Ovary (tissue), 9 donors: ENCODE measurements around the gene CAPN15. TPM values are rescaled to one million over a fixed set of nuclear protein-coding genes. Genes with fewer than 3 reads are reported as not detected.
A peak's percentile ranks its signal among the peaks of the same experiment; 100 is the strongest.

Source experiments
- DNase-seq, 5 donors: peaks; one replicate each; pipeline ENCODE4 v3.0.0-alpha.2; 2019 to 2020
- H3K27ac ChIP-seq, 2 donors: fragments of 200-600 bp; one replicate each; pipeline versions ENCODE4 v1.5.1 to v1.8.0; 2019 to 2022
- H3K27me3 ChIP-seq: fragments of 200-600 bp; one replicate; pipeline ENCODE4 v1.8.0; 2022
- H3K36me3 ChIP-seq: fragments of 200-600 bp; sonication (generic); one replicate; pipeline ENCODE4 v1.5.1; 2019
- H3K4me1 ChIP-seq: one replicate; pipeline ENCODE4 v1.8.1; 2013; ENCODE audit warnings: mild to moderate bottlenecking, moderate library complexity; ENCODE audit not compliant: insufficient read depth
- H3K4me3 ChIP-seq: fragments of 200-600 bp; sonication (generic); one replicate; pipeline ENCODE4 v1.5.1; 2017
- H3K9me3 ChIP-seq, 2 donors: fragments of 200-600 bp in 1 of 2; sonication (generic) in 1 of 2; one replicate each; pipeline versions ENCODE4 v1.5.1 to v1.8.1; 2013 to 2019; ENCODE audit warnings: mild to moderate bottlenecking in 1 of 2, moderate library complexity in 1 of 2
- EP300 ChIP-seq: sonication (generic); formaldehyde crosslinking; IDR thresholded peaks from one replicate; pipeline ENCODE4 v1.6.1; 2017; ENCODE audit warnings: antibody characterized with exemption
- POLR2A ChIP-seq: fragments of 450-650 bp; IDR thresholded peaks from one replicate; pipeline ENCODE4 v1.6.1; 2017; ENCODE audit warnings: antibody characterized with exemption, mild to moderate bottlenecking, moderate library complexity
- WGBS, 3 donors: extraction: QIAGEN DNeasy Blood & Tissue Kit in 1 of 3; methylation state at CpG; one replicate each; pipeline versions ENCODE4 v1.1.5 to v1.1.7; 2013 to 2017; 5-methylcytosine and 5-hydroxymethylcytosine counted together
- intact Hi-C, 4 donors: fragments of 100-400 bp; cut with DNase I; formaldehyde crosslinking; loops; one replicate each; pipeline versions ENCODE4 v1.11.0 to v1.15.1; 2022 to 2023
- polyA plus RNA-seq, 2 donors: library from polyadenylated mRNA; stranded (reverse); fragments of 200-250 nt in 1 of 2; fragments of 350-450 nt in 1 of 2; fragmentation: Illumina TruSeq in 1 of 2; extraction: RNeasy Lipid Tissue Mini Kit (QIAGEN cat#74804) in 1 of 2; gene quantifications; one replicate each; pipeline ENCODE4 v1.2.3, GENCODE V29; 2013 to 2014
- total RNA-seq, 7 donors: library from RNA; depleted of rRNA in 2 of 7; stranded (reverse); fragments of >200 nt in 2 of 7; fragmentation: NEBNext Ultra II Directional in 3 of 7; extraction: Animal tissue kit (Norgen Biotek cat#: 25700) in 3 of 7; gene quantifications; one replicate each; pipeline versions ENCODE4 v1.1.0 to v1.2.4, GENCODE V29; 2016 to 2023
- TF ChIP-seq, protein P1 (sequence below), 3 donors: fragments of 450-650 bp in 2 of 3; fragments of 200-600 bp in 1 of 3; IDR thresholded peaks; one replicate each; pipeline versions ENCODE4 v1.5.1 to v1.8.0; 2016 to 2022; ENCODE audit warnings: antibody characterized with exemption in 3 of 3, mild to moderate bottlenecking in 1 of 3
- donor health status: DM: no; HTN: no; CAD: no; lungs with moderate emphysema.
- donor health status: DM: no; HTN: no; CAD: no.
- donor health status: Bipolar disorder and iron deficiency.
- donor health status: DM: yes; HTN: yes; CAD: no.
- donor health status: DM: no; HTN: no; CAD: no.
- donor health status: DM: yes; HTN: yes; CAD: no.

CAPN15 gene
- total and polyA plus RNA-seq, 9 donors, result 1.6 to 38.9 (median 25.0) TPM

GRCh38 chr16:543301-544164 lies 16.0 kb downstream of the CAPN15 start:
- H3K27me3 ChIP-seq, result no peaks in the 10 kb centered on the region
- H3K4me1 ChIP-seq, result peaks cover 3% of the 10 kb centered on the region
- no peak overlapping the region for H3K27ac ChIP-seq
- intact Hi-C loops, result loop anchor here in 2 of 4 donors (10.0 kb wide), 1 partner anchor 121 kb away; the partner anchor contains the start of gene RHOT2 (in 2 of the 2)
- no peak for DNase-seq
- WGBS, 3 donors, result 86 to 93% (median 88%) methylated on average over 40 to 51 of the region's 51 CpGs
- no peaks in the 10 kb centered on the region for H3K36me3 ChIP-seq
- no peak overlapping the region for H3K4me3 ChIP-seq
- no peaks in the 10 kb centered on the region for H3K9me3 ChIP-seq
- no peak for TF ChIP-seq EP300
- TF ChIP-seq POLR2A, result no peak
- TF ChIP-seq, protein P1, sequence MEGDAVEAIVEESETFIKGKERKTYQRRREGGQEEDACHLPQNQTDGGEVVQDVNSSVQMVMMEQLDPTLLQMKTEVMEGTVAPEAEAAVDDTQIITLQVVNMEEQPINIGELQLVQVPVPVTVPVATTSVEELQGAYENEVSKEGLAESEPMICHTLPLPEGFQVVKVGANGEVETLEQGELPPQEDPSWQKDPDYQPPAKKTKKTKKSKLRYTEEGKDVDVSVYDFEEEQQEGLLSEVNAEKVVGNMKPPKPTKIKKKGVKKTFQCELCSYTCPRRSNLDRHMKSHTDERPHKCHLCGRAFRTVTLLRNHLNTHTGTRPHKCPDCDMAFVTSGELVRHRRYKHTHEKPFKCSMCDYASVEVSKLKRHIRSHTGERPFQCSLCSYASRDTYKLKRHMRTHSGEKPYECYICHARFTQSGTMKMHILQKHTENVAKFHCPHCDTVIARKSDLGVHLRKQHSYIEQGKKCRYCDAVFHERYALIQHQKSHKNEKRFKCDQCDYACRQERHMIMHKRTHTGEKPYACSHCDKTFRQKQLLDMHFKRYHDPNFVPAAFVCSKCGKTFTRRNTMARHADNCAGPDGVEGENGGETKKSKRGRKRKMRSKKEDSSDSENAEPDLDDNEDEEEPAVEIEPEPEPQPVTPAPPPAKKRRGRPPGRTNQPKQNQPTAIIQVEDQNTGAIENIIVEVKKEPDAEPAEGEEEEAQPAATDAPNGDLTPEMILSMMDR (IDR thresholded peaks at IDR 0.05), result no peak

GRCh38 chr16:544517-544916 lies 17.0 kb downstream of the CAPN15 start:
- H3K36me3 ChIP-seq, result no peaks in the 10 kb centered on the region
- WGBS, 3 donors, result 70 to 86% (median 79%) methylated on average over 46 of the region's 46 CpGs

GRCh38 chr16:546909-547770 lies 19.6 kb downstream of the CAPN15 start:
- peak; percentile 88 to 95 (median 91) for DNase-seq
- TF ChIP-seq EP300, result no peak
- TF ChIP-seq, protein P1 (IDR thresholded peaks at IDR 0.05), result peak; percentile 54 to 80 (median 79)
- Histone ChIP-seq H3K27me3 (no peaks in the 10 kb centered on the region), H3K9me3 (no peaks in the 10 kb centered on the region), H3K36me3 (no peaks in the 10 kb centered on the region), H3K4me1 (peaks cover 3% of the 10 kb centered on the region), H3K27ac (no peak overlapping the region), H3K4me3 (peak overlapping the region; percentile 12)
- WGBS, 3 donors, result 41 to 57% (median 42%) methylated on average over 59 to 60 of the region's 60 CpGs
- intact Hi-C loops, result loop anchor here in 2 of 4 donors (10.0 kb wide), 1 partner anchor 118 kb away; the partner anchor contains the start of gene RHOT2 (in 2 of the 2)

More at GRCh38 chr16:544517-544916, 17.0 kb downstream of the CAPN15 start:
- no peaks in the 10 kb centered on the region for H3K27me3 ChIP-seq
- no peak overlapping the region for H3K27ac ChIP-seq
- peaks cover 3% of the 10 kb centered on the region for H3K4me1 ChIP-seq
- TF ChIP-seq POLR2A, result no peak
- TF ChIP-seq, protein P1 (IDR thresholded peaks at IDR 0.05), result no peak
- TF ChIP-seq EP300, result no peak
- no peak overlapping the region for H3K4me3 ChIP-seq
- DNase-seq, result no peak
- H3K9me3 ChIP-seq, result no peaks in the 10 kb centered on the region
- intact Hi-C loops, result loop anchor here in 2 of 4 donors (10.0 kb wide), 1 partner anchor 120 kb away; the partner anchor contains the start of gene RHOT2 (in 2 of the 2)

- intact Hi-C loops, result loop anchor here in 2 of 4 donors (10.0 kb wide), 1 partner anchor 116 kb away; the partner anchor contains the start of gene RHOT2 (in 2 of the 2)
- no peaks in the 10 kb centered on the region for H3K36me3 ChIP-seq
- no peak for TF ChIP-seq EP300
- no peak for TF ChIP-seq POLR2A
- TF ChIP-seq, protein P1 (IDR thresholded peaks at IDR 0.05), result no peak
- DNase-seq, result no peak
- peaks cover 3% of the 10 kb centered on the region for H3K4me1 ChIP-seq
- no peaks in the 10 kb centered on the region for H3K27me3 ChIP-seq
- H3K27ac ChIP-seq, result no peak overlapping the region
- WGBS, 3 donors, result 92 to 97% (median 93%) methylated on average over 20 to 21 of the region's 21 CpGs
- H3K4me3 ChIP-seq, result no peak overlapping the region
- no peaks in the 10 kb centered on the region for H3K9me3 ChIP-seq
These were observed 21.1 kb downstream of the CAPN15 start for GRCh38 chr16:548586-548985.
